B cell (primary cell): ENCODE measurements around the gene MAS1L. TPM values are rescaled to one million over a fixed set of nuclear protein-coding genes. Genes with fewer than 3 reads are reported as not detected.

Source experiments
- ATAC-seq: fragments of 200-7000 bp; cut with Tn5 transposase; one replicate; pipeline ENCODE4 v1.10.0; 2021; ENCODE audit warnings: low read depth, mild to moderate bottlenecking, moderate number of reproducible peaks, moderate library complexity
- CTCF ChIA-PET: fragments of 350-600 bp; sonication (Branson Sonifier 250); formaldehyde crosslinking; loops from one replicate; lab custom pipeline; 2021; ENCODE audit warnings: antibody characterized with exemption, inconsistent platforms; lab: Charles Lee
- POLR2A ChIA-PET: fragments of 350-600 bp; sonication (Branson Sonifier 250); formaldehyde crosslinking; loops from one replicate; lab custom pipeline; 2021; ENCODE audit warnings: antibody characterized with exemption; lab: Charles Lee
- DNase-seq: peaks from one replicate; pipeline ENCODE4 v3.0.0; 2013
- H2AFZ ChIP-seq: 2 replicates; pipeline ENCODE4 v1.6.1; 2012; ENCODE audit warnings: mild to moderate bottlenecking, low read depth, low read length; ENCODE audit not compliant: insufficient read depth, poor library complexity, severe bottlenecking
- H3K27ac ChIP-seq, 2 donors: 1 replicate in 1 of 2; 2 replicates in 1 of 2; pipeline ENCODE4 v1.5.1; 2012 to 2013; ENCODE audit warnings: low read length in 2 of 2, mild to moderate bottlenecking in 2 of 2, moderate library complexity in 1 of 2
- H3K27me3 ChIP-seq, 4 experiments: fragments of 200-600 bp in 1 of 4; sonication (generic) in 1 of 4; replicated peaks in 1 of 4; 1 replicate in 2 of 4; 2 replicates in 2 of 4; pipeline versions ENCODE4 v1.6.1 to v1.7.0; 2013 to 2016; ENCODE audit warnings: low read length in 3 of 4, mild to moderate bottlenecking in 2 of 4, mixed read lengths in 1 of 4, moderate library complexity in 1 of 4; ENCODE audit not compliant: insufficient read depth in 4 of 4, control insufficient read depth in 3 of 4; ENCODE audit errors: control extremely low read depth in 1 of 4
- H3K36me3 ChIP-seq, 2 experiments: replicated peaks in 1 of 2; 1 replicate in 1 of 2; 2 replicates in 1 of 2; pipeline versions ENCODE4 v1.6.1 to v1.7.1; 2013; ENCODE audit warnings: low read length in 1 of 2; ENCODE audit not compliant: insufficient read depth in 2 of 2, control insufficient read depth in 1 of 2; ENCODE audit errors: control extremely low read depth in 1 of 2, extremely low read depth in 1 of 2
- H3K4me1 ChIP-seq, 2 donors: fragments of 200-600 bp in 1 of 2; sonication (generic) in 1 of 2; 1 replicate in 1 of 2; 2 replicates in 1 of 2; pipeline versions ENCODE4 v1.5.1 to v1.6.1; 2013 to 2017; ENCODE audit warnings: low read length in 2 of 2; ENCODE audit not compliant: control insufficient read depth in 2 of 2, insufficient read depth in 2 of 2
- H3K4me2 ChIP-seq: replicated peaks from 2 replicates; pipeline ENCODE3; 2012; ENCODE audit warnings: mild to moderate bottlenecking, low read depth, low read length; ENCODE audit not compliant: poor library complexity, severe bottlenecking
- H3K4me3 ChIP-seq, 5 experiments: fragments of 200-600 bp in 1 of 5; sonication (generic) in 1 of 5; 1 replicate in 3 of 5; 2 replicates in 2 of 5; pipeline versions ENCODE4 v1.5.1 to v1.7.0; 2011 to 2016; ENCODE audit warnings: low read length in 4 of 5, mild to moderate bottlenecking in 4 of 5, low read depth in 2 of 5, control low read depth in 1 of 5, moderate library complexity in 1 of 5; ENCODE audit not compliant: insufficient read depth in 1 of 5; ENCODE audit errors: control extremely low read depth in 1 of 5, extremely low read depth in 1 of 5
- H3K79me2 ChIP-seq: fragments of 200-600 bp; sonication (generic); one replicate; pipeline ENCODE4 v1.6.0; 2016; ENCODE audit warnings: low read length; ENCODE audit not compliant: control insufficient read depth, insufficient read depth
- H3K9ac ChIP-seq: fragments of 200-600 bp; sonication (generic); 2 replicates; pipeline ENCODE4 v1.6.1; 2017; ENCODE audit warnings: mild to moderate bottlenecking, low read length, moderate library complexity
- H3K9me3 ChIP-seq, 3 donors: one replicate each; pipeline versions ENCODE4 v1.6.1 to v1.7.1; 2013; ENCODE audit warnings: low read length in 2 of 3; ENCODE audit not compliant: control insufficient read depth in 2 of 3, insufficient read depth in 1 of 3; ENCODE audit errors: control extremely low read depth in 1 of 3
- H4K20me1 ChIP-seq: 2 replicates; pipeline ENCODE4 v1.6.0; 2012; ENCODE audit warnings: mild to moderate bottlenecking, low read length; ENCODE audit not compliant: insufficient read depth, control insufficient read depth, poor library complexity, severe bottlenecking
- H3K27ac Mint-ChIP-seq: one replicate; pipeline ENCODE4 v1.8.0; 2021; ENCODE audit warnings: mixed read lengths
- H3K27me3 Mint-ChIP-seq: one replicate; pipeline ENCODE4 v1.8.0; 2021; ENCODE audit warnings: mixed read lengths
- H3K4me1 Mint-ChIP-seq: one replicate; pipeline ENCODE4 v1.8.0; 2021; ENCODE audit warnings: mixed read lengths
- H3K4me3 Mint-ChIP-seq: one replicate; pipeline ENCODE4 v1.8.0; 2021; ENCODE audit warnings: mixed read lengths
- H3K9me3 Mint-ChIP-seq: one replicate; pipeline ENCODE4 v1.8.0; 2022; ENCODE audit warnings: mixed read lengths; ENCODE audit not compliant: insufficient read depth
- CTCF ChIP-seq: fragments of 200-600 bp; IDR thresholded peaks from one replicate; pipeline ENCODE4 v1.8.0; 2022; ENCODE audit warnings: antibody characterized with exemption, mild to moderate bottlenecking
- EZH2 ChIP-seq: IDR thresholded peaks from 2 replicates; pipeline ENCODE4 v1.6.1; 2012; ENCODE audit warnings: borderline replicate concordance, low read depth, mild to moderate bottlenecking, moderate library complexity, low read length; ENCODE audit not compliant: insufficient read depth, poor library complexity, severe bottlenecking
- WGBS: methylation state at CpG from one replicate; pipeline ENCODE4 v1.1.5; 2013; ENCODE audit warnings: missing lambda C conversion rate; ENCODE audit not compliant: insufficient coverage; 5-methylcytosine and 5-hydroxymethylcytosine counted together
- intact Hi-C: fragments of 100-400 bp; cut with micrococcal nuclease; formaldehyde crosslinking; loops from one replicate; pipeline ENCODE4 v1.10.0; 2022
- polyA plus RNA-seq: library from polyadenylated mRNA; depleted of rRNA; stranded (reverse); fragments of >200 nt; gene quantifications from 2 replicates; pipeline ENCODE4 v1.2.3, GENCODE V29; 2012
- total RNA-seq, 2 donors: library from RNA; stranded (reverse); fragments of 120-200 nt in 1 of 2; gene quantifications; 1 replicate in 1 of 2; 2 replicates in 1 of 2; pipeline versions ENCODE4 v1.2.3 to v1.2.4, GENCODE V29; 2013 to 2022

The MAS1L gene
- total and polyA plus RNA-seq, 2 donors (not counting 1 experiment from before 2014, with no cell fraction given), result not detected

GRCh38 chr6:29456971-29457370 is 30.8 kb downstream of the MAS1L start, which contains the start of the genes OR11A1 and OR2H1:
TSS of gene OR11A1 (minus strand) at chr6:29457071. CDS start at chr6:29427641, 29,430 bp downstream.
TSS of gene OR2H1 (plus strand) at chr6:29457155. CDS start at chr6:29461770, 4,615 bp downstream.
- Histone ChIP-seq H3K27ac (no peak within 1 kb of the TSS), H3K4me3 (no peak within 1 kb of the TSS), H3K27me3 (no peaks in the 10 kb centered on the region), H2AFZ (no peak within 1 kb of the TSS), H3K36me3 (no peaks in the 10 kb centered on the region), H4K20me1 (no peaks in the 10 kb centered on the region), H3K9me3 (no peaks in the 10 kb centered on the region), H3K9ac (no peak within 1 kb of the TSS), H3K4me2 (no peak within 1 kb of the TSS), H3K4me1 (no peaks in the 10 kb centered on the region), H3K79me2 (no peaks in the 10 kb centered on the region)
- Mint-ChIP-seq H3K9me3 (no peaks in the 10 kb centered on the region), H3K4me3 (no peak within 1 kb of the TSS), H3K27me3 (peaks cover 24% of the 10 kb centered on the region), H3K27ac (no peak within 1 kb of the TSS), H3K4me1 (no peaks in the 10 kb centered on the region)
- no peak for DNase-seq
- CTCF ChIA-PET, result no interaction called here
- POLR2A ChIA-PET, result no interaction called here
- no CpG with 5 or more reads among the region's 2 CpGs for WGBS
- intact Hi-C loops, result no loop called here
- TF ChIP-seq CTCF (no peak), EZH2 (no peak)
- no peak for ATAC-seq

GRCh38 chr6:29451471-29452193 is 36.1 kb downstream of the MAS1L start:
- POLR2A ChIA-PET, result no interaction called here
- H3K36me3 ChIP-seq, result no peaks in the 10 kb centered on the region
- no peak for DNase-seq
- peaks cover 0 to 4% (median 1%) of the 10 kb centered on the region in 4 experiments for H3K27me3 ChIP-seq
- Mint-ChIP-seq H3K4me3 (no peak overlapping the region), H3K27ac (no peak overlapping the region), H3K27me3 (peaks cover 37% of the 10 kb centered on the region), H3K4me1 (no peaks in the 10 kb centered on the region), H3K9me3 (no peaks in the 10 kb centered on the region)
- no peak overlapping the region for H3K4me3 ChIP-seq
- WGBS, result 100% methylated on average over 1 of the region's 3 CpGs
- CTCF ChIA-PET, result no interaction called here
- no peak for TF ChIP-seq EZH2
- no peak for TF ChIP-seq CTCF
- no peak overlapping the region for H3K9ac ChIP-seq
- H3K4me1 ChIP-seq, result no peaks in the 10 kb centered on the region
- H3K27ac ChIP-seq, result no peak overlapping the region
- H3K4me2 ChIP-seq, result no peak overlapping the region
- no peaks in the 10 kb centered on the region for H4K20me1 ChIP-seq
- H2AFZ ChIP-seq, result no peak overlapping the region
- no peak for ATAC-seq
- intact Hi-C loops, result no loop called here
- no peaks in the 10 kb centered on the region for H3K9me3 ChIP-seq
- no peaks in the 10 kb centered on the region for H3K79me2 ChIP-seq
